Neural crest cell (in vitro differentiated cells): ENCODE data around the gene HEMK1. TPM values are rescaled to one million over a fixed set of nuclear protein-coding genes. Genes with fewer than 3 reads are reported as not detected.

Source experiments
- DNase-seq: peaks from one replicate; pipeline ENCODE4 v3.0.0; 2021; ENCODE audit warnings: low read depth, mixed read lengths, low spot score
- H3K27ac Mint-ChIP-seq: one replicate; pipeline ENCODE4 v1.8.0; 2021; ENCODE audit warnings: mild to moderate bottlenecking, mixed read lengths; ENCODE audit not compliant: unreplicated experiment
- H3K27me3 Mint-ChIP-seq: 2 replicates; pipeline ENCODE4 v1.8.0; 2021; ENCODE audit warnings: low read depth, mild to moderate bottlenecking, mixed read lengths
- H3K36me3 Mint-ChIP-seq: 2 replicates; pipeline ENCODE4 v1.8.0; 2021; ENCODE audit warnings: low read depth, mild to moderate bottlenecking, mixed read lengths
- H3K4me1 Mint-ChIP-seq: 2 replicates; pipeline ENCODE4 v1.8.0; 2021; ENCODE audit warnings: mixed read lengths
- H3K4me3 Mint-ChIP-seq: one replicate; pipeline ENCODE4 v1.8.0; 2021; ENCODE audit warnings: mild to moderate bottlenecking, mixed read lengths
- H3K9me3 Mint-ChIP-seq: 2 replicates; pipeline ENCODE4 v1.8.0; 2021; ENCODE audit warnings: mixed read lengths
- total RNA-seq: library from RNA; stranded (reverse); gene quantifications from 2 replicates; pipeline ENCODE4 v1.2.1, GENCODE V29; 2021
- TF ChIP-seq, protein P1 (sequence below): fragments of 200-600 bp; sonication (generic); conservative IDR thresholded peaks from 2 replicates; pipeline ENCODE4 v1.5.0; 2021; ENCODE audit warnings: antibody characterized with exemption, mild to moderate bottlenecking

The HEMK1 gene
- total RNA-seq, 1 donor from 2014 or later, result 22.8 TPM

DNA sequence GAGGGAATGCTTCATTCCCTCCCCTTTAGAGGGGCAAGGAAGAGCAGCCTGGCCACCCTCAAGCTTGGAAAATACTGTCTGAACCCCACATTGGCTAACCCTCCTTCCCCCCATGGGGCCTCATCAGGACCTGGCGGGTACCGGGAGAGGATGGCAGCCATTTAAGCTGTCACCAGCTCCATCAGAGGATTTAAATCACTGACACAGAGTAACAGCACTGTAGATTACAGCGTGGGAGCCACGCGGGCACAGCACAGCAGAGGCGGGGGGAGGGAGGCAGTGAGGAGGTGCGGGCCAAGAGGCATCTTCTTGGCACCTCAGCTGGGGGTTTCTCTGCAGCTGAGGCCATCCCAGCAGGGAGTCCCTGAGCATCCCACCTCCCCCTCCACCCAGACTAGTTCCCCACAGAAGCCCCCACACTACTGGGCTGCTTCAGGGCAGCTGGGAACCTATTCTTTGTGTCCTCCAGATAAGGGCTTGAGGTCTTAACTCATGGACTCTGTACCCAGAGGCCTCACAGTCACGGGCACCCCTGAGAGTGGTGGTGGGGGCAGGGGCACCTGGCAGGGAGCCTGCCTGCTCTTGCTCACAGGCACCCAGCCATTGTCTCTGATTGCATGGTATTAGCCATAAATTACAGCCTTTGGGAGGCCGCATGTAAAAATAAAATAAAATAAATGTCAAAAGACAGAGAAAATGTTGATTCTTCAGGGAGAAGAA, 44.0 kb upstream of the HEMK1 start:
- Mint-ChIP-seq H3K9me3 (no peaks in the 10 kb centered on the region), H3K27ac (no peak overlapping the region), H3K27me3 (peaks cover 11% of the 10 kb centered on the region), H3K4me3 (no peak overlapping the region), H3K36me3 (no peaks in the 10 kb centered on the region), H3K4me1 (peaks cover 3% of the 10 kb centered on the region)
- TF ChIP-seq, protein P1, sequence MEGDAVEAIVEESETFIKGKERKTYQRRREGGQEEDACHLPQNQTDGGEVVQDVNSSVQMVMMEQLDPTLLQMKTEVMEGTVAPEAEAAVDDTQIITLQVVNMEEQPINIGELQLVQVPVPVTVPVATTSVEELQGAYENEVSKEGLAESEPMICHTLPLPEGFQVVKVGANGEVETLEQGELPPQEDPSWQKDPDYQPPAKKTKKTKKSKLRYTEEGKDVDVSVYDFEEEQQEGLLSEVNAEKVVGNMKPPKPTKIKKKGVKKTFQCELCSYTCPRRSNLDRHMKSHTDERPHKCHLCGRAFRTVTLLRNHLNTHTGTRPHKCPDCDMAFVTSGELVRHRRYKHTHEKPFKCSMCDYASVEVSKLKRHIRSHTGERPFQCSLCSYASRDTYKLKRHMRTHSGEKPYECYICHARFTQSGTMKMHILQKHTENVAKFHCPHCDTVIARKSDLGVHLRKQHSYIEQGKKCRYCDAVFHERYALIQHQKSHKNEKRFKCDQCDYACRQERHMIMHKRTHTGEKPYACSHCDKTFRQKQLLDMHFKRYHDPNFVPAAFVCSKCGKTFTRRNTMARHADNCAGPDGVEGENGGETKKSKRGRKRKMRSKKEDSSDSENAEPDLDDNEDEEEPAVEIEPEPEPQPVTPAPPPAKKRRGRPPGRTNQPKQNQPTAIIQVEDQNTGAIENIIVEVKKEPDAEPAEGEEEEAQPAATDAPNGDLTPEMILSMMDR, result no peak
- DNase-seq, result no peak

DNA sequence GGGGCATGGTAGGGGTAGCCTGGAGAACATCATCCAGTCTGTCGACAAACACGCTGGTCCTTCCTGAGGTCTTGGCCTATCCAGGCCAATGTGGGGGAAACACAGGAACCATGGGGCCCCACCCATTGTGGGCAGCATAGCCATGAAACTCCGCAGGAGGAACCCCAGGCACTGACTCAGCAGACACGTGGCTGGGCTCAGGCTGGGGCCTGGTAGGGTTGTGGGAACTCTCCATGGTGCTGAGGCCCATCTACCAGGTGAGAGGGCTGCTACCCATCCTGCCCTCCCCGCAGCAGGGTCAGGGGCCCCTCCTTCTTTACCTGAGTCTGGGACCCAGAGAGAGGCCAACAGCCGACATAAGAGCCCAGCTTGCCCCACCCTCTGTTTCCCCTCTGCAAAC, 43.3 kb upstream of the HEMK1 start:
- Mint-ChIP-seq H3K4me3 (no peak overlapping the region), H3K4me1 (no peaks in the 10 kb centered on the region), H3K36me3 (no peaks in the 10 kb centered on the region), H3K27me3 (peaks cover 7% of the 10 kb centered on the region), H3K9me3 (no peaks in the 10 kb centered on the region), H3K27ac (no peak overlapping the region)
- TF ChIP-seq, protein P1, result no peak
- no peak for DNase-seq

DNA sequence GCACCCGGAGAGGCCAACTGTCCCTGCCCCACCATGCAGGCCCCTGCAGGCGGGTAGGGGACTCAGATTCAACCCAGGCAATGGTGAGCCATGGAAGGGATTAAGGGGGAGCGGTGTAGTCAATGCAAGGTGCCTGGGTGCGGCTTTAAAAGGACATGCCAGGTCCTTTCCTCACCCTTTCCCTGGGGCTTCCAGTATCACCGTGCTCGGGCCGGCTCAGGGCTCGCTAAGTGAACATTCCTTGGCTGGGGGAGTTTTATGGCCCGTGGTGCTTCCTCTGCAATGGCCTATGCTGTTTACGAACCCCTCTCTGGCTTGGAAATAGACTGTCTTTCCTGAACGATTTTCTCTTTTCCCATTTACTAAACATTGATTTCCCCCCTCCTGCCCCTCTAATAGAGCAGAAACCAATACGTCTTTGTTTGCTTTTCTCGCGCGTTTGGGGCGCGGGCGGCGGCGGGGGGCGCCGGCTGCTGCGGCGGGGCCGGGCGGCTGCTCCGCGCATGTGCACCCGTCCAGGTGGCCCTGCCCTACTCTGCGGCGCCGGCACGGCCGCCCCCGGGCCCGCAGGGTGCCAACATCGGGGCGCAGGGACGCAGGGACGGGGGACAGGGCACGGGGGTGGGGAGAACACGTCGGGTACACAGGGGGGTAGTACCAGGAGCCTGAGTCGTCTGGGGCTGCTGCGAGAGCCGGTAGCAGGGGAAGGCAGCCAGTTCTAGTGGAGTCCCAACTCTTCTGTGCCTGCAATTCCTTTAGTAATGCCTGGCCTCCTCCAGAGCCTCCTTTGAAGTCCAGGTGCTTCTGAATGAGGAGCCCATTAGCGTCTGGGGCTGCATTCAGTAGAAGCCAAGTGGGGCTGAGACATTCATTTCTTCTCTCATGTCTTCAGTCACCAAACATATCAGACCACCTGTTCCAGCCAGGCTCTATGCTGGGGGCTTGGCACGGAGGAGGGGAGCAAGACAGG, 39.0 kb upstream of the HEMK1 start:
- no peak overlapping the region for H3K4me3 Mint-ChIP-seq
- H3K9me3 Mint-ChIP-seq, result no peaks in the 10 kb centered on the region
- H3K27me3 Mint-ChIP-seq, result no peaks in the 10 kb centered on the region
- TF ChIP-seq, protein P1, result no peak
- H3K4me1 Mint-ChIP-seq, result peaks cover 27% of the 10 kb centered on the region
- H3K36me3 Mint-ChIP-seq, result no peaks in the 10 kb centered on the region
- peak overlapping the region; percentile 13 for H3K27ac Mint-ChIP-seq
- DNase-seq, result no peak

DNA sequence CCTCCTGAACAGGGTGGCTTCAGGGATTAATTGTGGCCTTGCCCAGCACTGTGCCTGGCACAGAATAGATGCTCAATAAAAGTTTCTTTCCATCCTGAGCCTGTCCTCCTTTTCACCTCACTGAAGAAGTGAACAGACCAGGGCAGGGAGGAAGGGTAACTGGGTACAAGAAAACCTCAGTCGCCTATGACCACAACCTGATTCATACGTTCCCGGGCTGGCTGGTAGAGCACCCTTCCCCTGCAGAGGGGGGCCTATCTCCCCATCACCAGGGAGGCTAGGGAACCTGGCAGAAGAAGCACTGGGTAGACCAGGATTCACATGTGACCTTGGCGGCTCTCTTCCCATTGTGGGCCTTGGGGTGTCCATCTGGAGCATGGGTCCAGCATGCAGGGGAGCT, 38.1 kb upstream of the HEMK1 start:
- Mint-ChIP-seq H3K27me3 (no peaks in the 10 kb centered on the region), H3K4me1 (peaks cover 31% of the 10 kb centered on the region), H3K27ac (no peak overlapping the region), H3K36me3 (no peaks in the 10 kb centered on the region), H3K9me3 (no peaks in the 10 kb centered on the region), H3K4me3 (no peak overlapping the region)
- no peak for DNase-seq
- TF ChIP-seq, protein P1, result no peak

DNA sequence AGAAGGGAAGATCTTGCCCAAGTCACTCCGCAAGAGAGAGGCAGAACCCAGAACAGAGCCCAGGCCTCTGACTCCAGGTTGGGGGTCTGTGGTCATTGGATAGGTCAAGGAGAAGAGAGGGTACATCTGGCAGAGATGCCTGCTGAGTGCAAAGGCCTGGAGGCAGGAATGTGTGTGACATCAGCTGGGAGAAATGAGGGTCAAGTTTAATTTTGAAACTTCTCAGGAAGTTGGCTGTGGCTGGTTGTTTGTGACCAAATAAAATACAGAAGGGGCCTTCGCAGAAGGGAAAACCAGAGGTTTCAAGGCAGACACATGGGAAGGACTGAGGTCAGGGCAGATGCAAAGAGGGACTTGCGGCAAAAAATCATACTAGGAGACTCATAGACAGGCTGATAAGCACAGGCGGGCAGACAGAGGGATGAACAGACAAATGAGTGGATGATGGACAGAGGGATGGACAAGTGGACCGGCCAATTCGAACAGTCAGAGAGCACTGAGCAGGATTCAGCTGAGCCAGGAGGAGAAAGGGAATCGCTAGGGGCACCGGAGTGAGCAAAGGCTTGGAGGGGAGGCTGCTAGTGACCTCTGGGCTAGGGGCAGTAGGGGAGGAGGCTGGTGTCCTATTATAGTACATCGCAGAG, 37.1 kb upstream of the HEMK1 start:
- peaks cover 31% of the 10 kb centered on the region for H3K4me1 Mint-ChIP-seq
- no peak overlapping the region for H3K4me3 Mint-ChIP-seq
- peak overlapping the region; percentile 9 for H3K27ac Mint-ChIP-seq
- TF ChIP-seq, protein P1, result no peak
- H3K9me3 Mint-ChIP-seq, result no peaks in the 10 kb centered on the region
- H3K36me3 Mint-ChIP-seq, result no peaks in the 10 kb centered on the region
- H3K27me3 Mint-ChIP-seq, result no peaks in the 10 kb centered on the region
- no peak for DNase-seq
